HG03175 (cell line): Measurements from ENCODE around the gene SRR.

Experiments
- ATAC-seq: cut with Tn5 transposase; IDR thresholded peaks from one replicate; pipeline ENCODE4 v1.9.1; 2021; ENCODE audit warnings: mild to moderate bottlenecking, moderate library complexity; ENCODE audit not compliant: unreplicated experiment

SRR gene

GRCh38 chr17:2369551-2370210, 65.9 kb downstream of the SRR start:
- no peak for ATAC-seq

GRCh38 chr17:2370211-2370589, 66.5 kb downstream of the SRR start:
- ATAC-seq, result no peak

GRCh38 chr17:2371183-2372130, 67.7 kb downstream of the SRR start:
- no peak for ATAC-seq

- no peak for ATAC-seq
These were observed 68.4 kb downstream of the SRR start for GRCh38 chr17:2372180-2372579.

GRCh38 chr17:2372681-2373080, 68.9 kb downstream of the SRR start:
- no peak for ATAC-seq

GRCh38 chr17:2373179-2373578, 69.4 kb downstream of the SRR start:
- no peak for ATAC-seq
